Measurements from ENCODE around the gene HCRT.

Gene HCRT

GRCh38 chr17:42136654-42137051, 48.6 kb downstream of the HCRT start:
- no peak for DNase-seq

GRCh38 chr17:42135664-42136653, 49.3 kb downstream of the HCRT start:
- no peak for DNase-seq

GRCh38 chr17:42135151-42135550, 50.1 kb downstream of the HCRT start:
- no peak for DNase-seq

Data from right forelimb (tissue), 1 donor.